Superior temporal gyrus (tissue), 1 donor: ENCODE data around the gene WDFY4.

Experiments
- DNase-seq: peaks from one replicate; pipeline ENCODE4 v3.0.0-alpha.2; 2016; ENCODE audit errors: extremely low spot score

WDFY4 gene

DNA sequence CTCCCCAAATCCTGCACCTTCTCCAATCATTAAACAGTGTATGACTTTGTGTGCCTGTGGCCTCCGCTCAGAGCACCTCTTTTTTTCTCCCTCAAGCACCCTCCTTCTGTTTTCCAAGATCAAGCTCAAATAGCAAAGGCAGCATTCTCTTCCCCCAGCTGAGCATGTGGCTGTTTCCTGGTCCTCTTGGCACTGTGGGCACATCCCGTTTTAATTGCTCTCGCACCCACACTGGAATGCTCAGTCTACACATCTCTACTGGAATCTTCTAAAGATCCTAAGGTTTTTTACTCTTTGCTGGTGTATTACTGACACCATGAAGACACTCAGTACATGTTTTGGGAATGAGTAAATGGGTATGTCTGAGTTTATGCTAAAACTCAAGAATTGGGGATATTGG lies 107.4 kb downstream of the WDFY4 start:
- DNase-seq, result no peak

DNA sequence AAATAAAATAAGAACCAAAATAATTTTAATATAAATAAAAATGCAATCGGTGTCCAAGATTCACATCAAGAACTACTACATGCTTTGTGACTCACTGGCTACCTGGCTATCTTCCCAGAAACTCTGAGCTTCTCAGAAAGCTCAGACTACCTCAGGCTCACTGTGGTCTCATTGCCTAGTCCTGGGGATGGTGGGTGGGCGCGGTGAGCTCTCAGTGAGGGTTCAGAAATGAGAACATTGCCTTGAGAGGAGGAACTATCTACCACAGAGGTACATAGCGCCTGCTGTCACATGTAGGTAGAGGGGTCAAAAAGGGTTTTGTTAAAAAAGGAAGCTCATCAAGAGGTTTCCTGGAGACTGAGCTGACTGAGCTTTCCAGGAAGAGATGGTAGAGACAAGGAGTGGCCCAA lies 108.0 kb downstream of the WDFY4 start:
- no peak for DNase-seq

DNA sequence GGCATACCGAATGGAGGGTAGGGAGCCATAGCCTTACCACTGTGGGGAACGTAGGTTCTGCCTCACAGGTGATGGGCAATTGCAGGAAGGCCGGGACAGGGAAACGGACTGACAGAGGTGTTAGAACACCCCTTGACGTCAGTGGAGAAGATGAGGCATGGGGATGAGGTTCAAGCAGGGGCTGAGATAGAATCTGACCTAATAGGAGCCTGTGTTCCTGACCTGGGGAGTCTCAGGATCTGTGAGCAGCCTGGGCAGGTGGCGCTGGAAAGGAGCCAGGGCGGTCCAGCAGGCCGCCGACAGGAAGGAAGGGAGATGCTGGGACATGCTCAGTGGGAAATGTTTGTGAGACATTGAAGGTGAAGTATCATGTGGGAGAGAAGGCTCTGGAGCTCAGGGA lies 109.4 kb downstream of the WDFY4 start:
- DNase-seq, result no peak

- no peak for DNase-seq
These were observed 112.1 kb downstream of the WDFY4 start for GRCh38 chr10:48796713-48797245.

DNA sequence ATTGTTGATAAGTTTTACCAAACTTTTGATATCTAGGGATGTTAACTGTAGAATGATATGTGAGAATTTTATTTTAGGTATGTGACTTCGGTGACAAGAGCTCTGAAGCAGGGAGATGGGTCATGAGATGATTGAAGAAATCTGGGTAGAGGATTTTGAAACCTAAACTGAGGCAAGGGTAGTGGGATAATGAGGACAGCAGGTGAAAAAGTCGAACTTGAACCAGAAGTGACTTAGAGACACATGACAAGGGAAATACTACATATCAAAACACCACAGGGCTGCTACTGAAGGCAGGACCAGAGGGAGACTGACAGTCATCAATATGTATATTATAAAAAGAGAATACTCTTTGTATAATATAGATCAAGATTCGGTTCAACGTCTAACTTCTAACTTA lies 113.2 kb downstream of the WDFY4 start:
- DNase-seq, result no peak

DNA sequence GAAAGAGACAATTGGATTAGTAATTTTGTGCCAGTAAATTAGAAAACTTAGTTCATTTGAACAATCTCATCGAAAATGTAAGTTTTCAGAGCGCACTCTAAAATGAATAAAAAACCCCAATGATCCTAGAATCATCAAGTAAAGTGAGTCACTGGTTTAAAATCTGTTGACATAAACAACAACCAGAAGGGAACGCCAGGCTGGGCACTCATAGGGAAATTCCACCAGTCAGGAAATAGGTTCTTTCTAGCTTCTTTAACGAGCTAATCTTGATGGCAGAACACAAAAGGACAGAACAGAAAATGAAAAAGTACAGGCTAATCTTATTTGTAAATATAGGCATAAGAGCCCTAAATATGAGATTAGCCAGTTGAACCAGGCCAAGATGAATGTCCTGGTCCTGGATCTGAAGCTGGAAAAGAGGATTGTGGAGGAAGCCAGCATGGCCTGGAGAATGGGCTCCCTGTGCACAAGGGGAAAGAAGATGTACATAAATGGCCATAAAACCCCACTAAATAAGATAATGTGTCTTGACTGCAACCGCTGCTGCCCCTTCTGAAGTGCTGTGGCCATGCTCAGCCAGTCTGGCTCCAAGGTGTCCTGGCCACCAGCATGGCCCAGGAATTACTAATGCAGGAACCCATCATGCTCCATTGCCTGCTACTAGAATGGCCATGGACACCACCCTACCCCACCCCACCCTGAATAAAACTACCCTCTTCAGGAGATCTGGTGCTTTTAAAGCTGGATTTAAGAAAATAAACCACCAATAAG lies 114.0 kb downstream of the WDFY4 start:
- no peak for DNase-seq

DNA sequence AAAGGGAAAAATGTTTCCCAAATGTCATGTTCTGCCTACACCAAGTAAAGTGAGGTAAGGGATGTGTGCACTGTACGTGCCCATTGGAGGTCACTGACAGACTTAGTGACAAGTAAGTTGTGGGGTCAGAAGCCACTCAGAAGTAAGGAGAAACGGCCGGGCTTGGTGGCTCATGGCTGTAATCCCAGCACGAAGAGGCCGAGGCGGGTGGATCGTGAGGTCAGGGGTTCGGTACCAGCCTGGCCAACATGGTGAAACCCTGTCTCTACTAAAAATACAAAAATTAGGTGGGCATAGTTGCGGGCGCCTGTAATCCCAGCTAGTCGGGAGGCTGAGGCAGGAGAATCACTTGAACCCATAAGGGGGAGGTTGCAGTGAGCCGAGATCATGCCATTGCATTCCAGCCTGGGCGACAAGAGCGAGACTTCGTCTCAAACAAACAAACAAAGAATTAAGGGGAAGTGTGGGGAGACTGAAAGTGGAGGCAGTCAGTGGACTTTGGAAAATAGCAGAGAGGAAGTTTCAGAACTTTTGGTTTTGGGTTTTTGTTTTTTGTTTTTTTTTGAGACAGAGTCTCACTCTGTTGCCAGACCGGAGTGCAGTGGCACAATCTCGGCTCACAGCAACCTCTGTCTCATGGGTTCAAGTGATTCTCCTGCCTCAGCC lies 114.8 kb downstream of the WDFY4 start:
- no peak for DNase-seq

DNA sequence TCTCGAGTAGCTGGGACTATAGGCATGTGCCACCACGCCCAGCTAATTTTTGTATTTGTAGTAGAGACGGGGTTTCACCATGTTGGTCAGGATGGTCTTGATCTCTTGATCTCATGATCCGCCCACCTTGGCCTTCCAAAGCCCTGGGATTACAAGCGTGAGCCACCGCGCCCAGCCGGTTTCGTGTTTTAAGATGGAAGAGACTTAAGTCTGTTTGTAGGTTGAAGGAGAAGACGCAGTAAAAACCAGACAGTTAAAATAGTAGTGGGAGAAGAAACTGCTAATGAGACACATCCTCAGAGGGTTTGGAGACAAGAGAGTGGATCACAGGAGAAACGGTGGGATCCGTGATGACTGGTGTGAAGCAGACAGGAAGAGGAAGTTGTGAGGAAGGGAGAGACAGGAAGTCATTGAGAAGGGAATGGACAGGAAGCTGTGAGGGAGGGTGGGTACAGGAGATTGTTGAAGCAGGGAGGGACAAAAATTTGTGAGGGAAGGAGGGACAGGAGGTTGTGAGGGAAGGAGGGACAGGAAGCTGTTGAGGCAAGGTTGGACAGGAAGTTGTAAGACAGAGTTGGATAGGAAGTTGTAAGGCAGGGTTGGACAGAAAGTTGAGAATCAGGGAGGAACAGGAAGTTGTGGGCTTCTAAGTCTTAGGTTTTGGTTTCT lies 115.5 kb downstream of the WDFY4 start:
- no peak for DNase-seq

GRCh38 chr10:48801001-48801421 lies 116.3 kb downstream of the WDFY4 start:
- DNase-seq, result no peak

GRCh38 chr10:48802611-48803071 lies 118.0 kb downstream of the WDFY4 start:
- no peak for DNase-seq

DNA sequence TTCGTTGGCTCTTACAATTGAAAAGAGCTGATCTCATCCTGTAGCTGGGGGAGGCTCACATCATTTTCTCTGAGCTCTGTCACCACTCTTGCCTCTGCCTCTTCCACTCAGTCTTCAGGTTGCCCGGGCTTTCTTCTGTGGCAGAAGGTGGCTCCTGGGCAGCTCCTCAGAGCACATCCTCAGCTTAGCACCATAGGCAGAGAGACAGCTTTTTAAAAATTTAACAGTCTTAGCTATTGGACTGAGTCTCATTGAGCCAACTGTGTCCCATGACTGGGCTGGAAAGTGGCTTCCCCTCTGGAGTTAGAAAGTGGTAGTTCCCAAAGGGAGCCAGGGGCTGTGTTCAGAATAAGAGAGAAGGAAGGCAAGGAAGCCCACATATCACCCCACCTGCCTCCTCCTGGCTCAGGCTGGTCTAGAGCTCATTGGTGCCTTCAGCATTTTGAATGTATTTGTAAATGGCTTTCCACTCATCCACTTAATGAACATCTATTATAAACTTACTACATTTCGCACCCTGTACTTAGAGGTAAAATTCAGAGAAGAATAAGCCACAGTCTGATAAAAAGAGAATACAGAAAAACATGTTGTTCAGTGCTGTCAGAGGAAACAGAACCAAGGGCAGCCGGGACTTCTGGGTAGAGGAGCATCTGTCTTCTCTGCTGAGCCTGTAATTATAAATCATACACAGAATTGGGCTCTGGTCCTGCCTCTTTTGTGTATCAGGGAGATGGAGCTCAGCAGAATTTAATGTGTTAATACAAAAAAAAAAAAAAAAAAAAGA lies 119.3 kb downstream of the WDFY4 start:
- no peak for DNase-seq

- no peak for DNase-seq
These were observed 120.1 kb downstream of the WDFY4 start for GRCh38 chr10:48804740-48805182.

DNA sequence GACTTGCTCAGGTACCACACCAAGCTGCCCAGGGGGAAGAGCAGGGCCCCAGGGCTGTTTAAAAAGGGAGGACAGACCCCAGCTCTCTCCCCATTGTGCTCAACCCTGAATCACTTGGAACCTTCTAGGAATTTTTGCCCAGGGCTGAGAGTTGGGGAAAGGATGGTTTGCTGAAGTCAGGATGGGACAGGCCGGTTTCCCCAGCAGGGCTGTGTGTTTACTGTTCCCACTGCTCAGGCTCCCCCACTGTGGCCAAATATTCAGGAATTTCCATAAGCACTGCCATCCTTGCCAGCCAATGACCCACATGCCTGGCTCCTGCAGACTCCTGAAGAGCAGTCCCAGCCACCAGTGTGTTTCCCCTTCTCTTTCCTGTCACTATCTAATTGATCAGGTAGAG lies 120.7 kb downstream of the WDFY4 start:
- DNase-seq, result no peak

GRCh38 chr10:48805848-48806247 lies 121.2 kb downstream of the WDFY4 start:
- DNase-seq, result peak; percentile 44

- DNase-seq, result no peak
These were observed 121.7 kb downstream of the WDFY4 start for GRCh38 chr10:48806342-48806741.

DNA sequence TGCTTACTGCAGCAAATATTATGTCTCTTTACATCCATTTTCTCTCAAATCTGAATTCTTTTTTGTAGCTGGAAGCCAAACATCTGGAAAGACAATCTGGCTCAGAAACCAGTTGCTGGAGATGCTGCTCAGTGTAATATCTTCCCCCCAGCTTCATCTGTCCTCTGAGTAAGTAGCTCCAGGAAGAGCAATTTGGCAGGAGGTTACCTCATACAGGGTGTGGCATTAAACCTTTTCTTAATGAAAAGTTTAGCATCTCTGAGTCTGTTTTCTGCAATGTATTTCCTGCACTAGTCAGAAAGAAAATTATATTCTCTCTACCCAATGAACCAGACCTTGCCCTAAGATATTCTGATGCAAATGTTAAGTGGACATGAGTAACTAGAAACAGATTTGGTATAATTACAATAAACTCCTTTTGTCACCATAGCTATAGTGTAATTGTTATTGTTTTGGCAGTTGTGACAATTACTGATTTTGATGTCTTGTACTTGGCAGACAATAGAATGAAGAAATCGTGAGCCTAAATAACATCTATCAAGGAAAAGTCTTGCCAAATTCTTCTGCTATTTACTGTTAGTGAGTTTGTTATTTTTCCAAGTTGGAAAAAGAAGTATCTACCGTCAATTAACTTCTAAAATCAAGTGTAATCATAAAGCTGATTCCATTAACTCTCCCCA lies 123.3 kb downstream of the WDFY4 start:
- DNase-seq, result no peak

GRCh38 chr10:48809261-48809660 lies 124.6 kb downstream of the WDFY4 start:
- DNase-seq, result no peak

DNA sequence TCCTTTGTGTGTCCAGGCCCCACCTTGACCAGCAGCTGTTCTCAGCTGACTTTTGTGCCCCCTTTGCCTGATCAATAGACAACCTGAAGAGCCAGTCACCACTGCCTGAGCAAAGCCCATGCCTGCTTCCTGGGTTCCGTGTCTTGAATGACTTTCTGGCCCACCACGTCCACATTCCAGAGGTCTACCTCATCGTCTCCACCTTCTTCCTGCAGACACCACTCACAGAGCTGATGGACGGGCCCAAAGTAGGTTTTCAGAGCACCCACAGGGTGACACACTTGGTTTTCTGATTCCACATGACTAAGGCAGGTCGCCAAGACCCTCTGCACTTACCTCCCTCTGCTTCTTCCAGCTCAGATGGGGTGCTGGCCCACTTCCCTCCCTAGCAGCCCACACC lies 126.8 kb downstream of the WDFY4 start:
- no peak for DNase-seq

- DNase-seq, result no peak
These were observed 127.2 kb downstream of the WDFY4 start for GRCh38 chr10:48811917-48812316.

GRCh38 chr10:48813291-48813690 lies 128.6 kb downstream of the WDFY4 start:
- DNase-seq, result no peak

DNA sequence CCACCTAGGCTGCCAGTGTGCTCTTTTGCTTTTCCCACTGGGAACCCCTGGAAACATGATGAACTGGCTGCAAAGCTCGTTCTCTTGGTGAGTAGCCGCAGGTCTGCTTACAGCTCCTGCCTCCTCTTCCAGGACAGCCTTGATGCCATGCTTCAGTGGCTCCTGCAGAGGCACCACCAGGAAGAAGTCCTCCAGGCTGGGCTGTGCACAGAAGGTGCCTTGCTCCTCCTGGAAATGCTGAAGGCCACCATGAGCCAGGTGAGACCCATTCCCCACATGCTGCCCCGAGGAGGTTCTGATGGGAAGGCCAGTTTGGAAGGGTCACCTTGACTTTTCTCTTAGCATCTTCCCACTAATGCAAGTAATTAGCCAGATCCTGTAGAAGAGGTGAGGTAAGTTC lies 129.2 kb downstream of the WDFY4 start:
- no peak for DNase-seq
